HEK293 (cell line): ENCODE data around the gene IFNLR1.

Experiments used
- CTCF ChIA-PET: fragments of 350-600 bp; formaldehyde crosslinking; extraction: SDS; loops from one replicate; lab custom pipeline; 2021; ENCODE audit warnings: antibody characterized with exemption; lab: Yijun Ruan, JAX
- POLR2A ChIA-PET: fragments of 300-600 bp; formaldehyde crosslinking; extraction: SDS; loops from one replicate; lab custom pipeline; 2020; ENCODE audit warnings: antibody characterized with exemption, inconsistent platforms; lab: Yijun Ruan, JAX
- H3K27ac ChIP-seq: fragments of 200-500 bp; sonication (Bioruptor generic); 2 replicates; pipeline ENCODE4 v1.5.1; 2014; ENCODE audit warnings: low read depth, low read length, control low read depth, inconsistent platforms; ENCODE audit errors: extremely low read depth
- H3K36me3 ChIP-seq, 2 experiments: fragments of 200-500 bp in 1 of 2; sonication (Bioruptor generic) in 1 of 2; 1 replicate in 1 of 2; 2 replicates in 1 of 2; pipeline ENCODE4 v1.5.1; 2014 to 2017; ENCODE audit warnings: inconsistent platforms in 2 of 2, low read length in 2 of 2; ENCODE audit not compliant: control insufficient read depth in 2 of 2, insufficient read depth in 1 of 2
- H3K4me1 ChIP-seq: fragments of 200-500 bp; sonication (Bioruptor generic); 2 replicates; pipeline ENCODE4 v1.5.1; 2014; ENCODE audit warnings: mild to moderate bottlenecking, low read length, inconsistent platforms; ENCODE audit not compliant: control insufficient read depth, insufficient read depth
- H3K4me3 ChIP-seq: 2 replicates; pipeline ENCODE4 v1.5.1; 2011; ENCODE audit warnings: low read depth, mild to moderate bottlenecking, control low read depth, low read length, moderate library complexity
- H3K9me3 ChIP-seq: fragments of 200-500 bp; sonication (Bioruptor generic); 2 replicates; pipeline ENCODE4 v1.5.1; 2014; ENCODE audit warnings: low read depth, low read length, inconsistent platforms; ENCODE audit not compliant: control insufficient read depth, insufficient read depth
- EGR2 ChIP-seq: fragments of 450-650 bp; formaldehyde crosslinking; IDR thresholded peaks from 2 replicates; pipeline ENCODE4 v1.5.1; 2016; ENCODE audit warnings: low read depth, missing biosample characterization, missing genetic modification characterization
- HOXA7 ChIP-seq: sonication (generic); formaldehyde crosslinking; IDR thresholded peaks from 2 replicates; pipeline ENCODE4 v1.8.1; 2022; ENCODE audit warnings: missing genetic modification reagents, borderline replicate concordance
- KLF1 ChIP-seq: fragments of 450-650 bp; formaldehyde crosslinking; IDR thresholded peaks from 2 replicates; pipeline ENCODE4 v1.5.1; 2016; ENCODE audit warnings: missing biosample characterization, missing genetic modification characterization
- KLF16 ChIP-seq: fragments of 450-650 bp; formaldehyde crosslinking; IDR thresholded peaks from 2 replicates; pipeline ENCODE4 v1.5.1; 2017; ENCODE audit warnings: missing biosample characterization, missing genetic modification characterization
- KLF8 ChIP-seq: fragments of 450-650 bp; formaldehyde crosslinking; IDR thresholded peaks from 2 replicates; pipeline ENCODE4 v1.5.1; 2016; ENCODE audit warnings: missing biosample characterization, missing genetic modification characterization
- KLF9 ChIP-seq: fragments of 450-650 bp; formaldehyde crosslinking; IDR thresholded peaks from 2 replicates; pipeline ENCODE4 v1.5.1; 2016; ENCODE audit warnings: missing biosample characterization, missing genetic modification characterization, low read depth
- MEIS1 ChIP-seq: sonication (generic); formaldehyde crosslinking; IDR thresholded peaks from 2 replicates; pipeline ENCODE4 v1.8.1; 2022; ENCODE audit warnings: missing genetic modification reagents, mild to moderate bottlenecking, borderline replicate concordance
- OVOL3 ChIP-seq: fragments of 450-650 bp; formaldehyde crosslinking; IDR thresholded peaks from 2 replicates; pipeline ENCODE4 v1.5.1; 2016; ENCODE audit warnings: missing biosample characterization, missing genetic modification characterization
- REPIN1 ChIP-seq: fragments of 450-650 bp; formaldehyde crosslinking; IDR thresholded peaks from 2 replicates; pipeline ENCODE4 v1.5.1; 2017; ENCODE audit warnings: missing biosample characterization, missing genetic modification characterization, low read depth
- SCRT1 ChIP-seq: fragments of 450-650 bp; formaldehyde crosslinking; IDR thresholded peaks from 2 replicates; pipeline ENCODE4 v1.5.1; 2016; ENCODE audit warnings: missing biosample characterization, missing genetic modification characterization, borderline replicate concordance
- SETDB1 ChIP-seq: IDR thresholded peaks from one replicate; pipeline ENCODE4 v1.6.1; 2017; ENCODE audit warnings: mild to moderate bottlenecking, low read length, moderate library complexity, mixed read lengths; ENCODE audit not compliant: insufficient read length
- TCF7L2 ChIP-seq: IDR thresholded peaks from 2 replicates; pipeline ENCODE4 v1.6.1; 2011; ENCODE audit warnings: low read depth, mild to moderate bottlenecking, inconsistent platforms, low read length, moderate library complexity, borderline replicate concordance
- ZBTB20 ChIP-seq: fragments of 450-650 bp; formaldehyde crosslinking; IDR thresholded peaks from 2 replicates; pipeline ENCODE4 v1.5.1; 2016; ENCODE audit warnings: missing biosample characterization, missing genetic modification characterization
- ZBTB21 ChIP-seq: fragments of 450-650 bp; formaldehyde crosslinking; IDR thresholded peaks from 2 replicates; pipeline ENCODE4 v1.5.1; 2017; ENCODE audit warnings: missing biosample characterization, missing genetic modification characterization
- ZFHX2 ChIP-seq: fragments of 450-650 bp; formaldehyde crosslinking; conservative IDR thresholded peaks from 2 replicates; pipeline ENCODE4 v1.5.1; 2016; ENCODE audit warnings: missing biosample characterization, missing genetic modification characterization
- ZNF24 ChIP-seq: fragments of 450-650 bp; formaldehyde crosslinking; IDR thresholded peaks from 2 replicates; pipeline ENCODE4 v1.5.1; 2016; ENCODE audit warnings: missing biosample characterization, missing genetic modification characterization
- ZNF391 ChIP-seq: fragments of 450-650 bp; formaldehyde crosslinking; IDR thresholded peaks from 2 replicates; pipeline ENCODE4 v1.5.1; 2016; ENCODE audit warnings: low read depth, missing biosample characterization, missing genetic modification characterization, borderline replicate concordance
- ZNF416 ChIP-seq: fragments of 450-650 bp; formaldehyde crosslinking; IDR thresholded peaks from 2 replicates; pipeline ENCODE4 v1.5.1; 2016; ENCODE audit warnings: missing biosample characterization, missing genetic modification characterization
- ZNF423 ChIP-seq: fragments of 450-650 bp; formaldehyde crosslinking; IDR thresholded peaks from 2 replicates; pipeline ENCODE4 v1.5.1; 2016; ENCODE audit warnings: missing biosample characterization, missing genetic modification characterization
- ZNF426 ChIP-seq: fragments of 450-650 bp; formaldehyde crosslinking; IDR thresholded peaks from 2 replicates; pipeline ENCODE4 v1.5.1; 2017; ENCODE audit warnings: missing biosample characterization, missing genetic modification characterization, mild to moderate bottlenecking, inconsistent platforms, moderate library complexity
- ZNF501 ChIP-seq: fragments of 450-650 bp; formaldehyde crosslinking; IDR thresholded peaks from 2 replicates; pipeline ENCODE4 v1.5.1; 2016; ENCODE audit warnings: missing biosample characterization, missing genetic modification characterization
- ZNF530 ChIP-seq: fragments of 450-650 bp; formaldehyde crosslinking; IDR thresholded peaks from 2 replicates; pipeline ENCODE4 v1.5.1; 2016; ENCODE audit warnings: low read depth, missing biosample characterization, missing genetic modification characterization
- ZNF549 ChIP-seq: fragments of 450-650 bp; IDR thresholded peaks from 2 replicates; pipeline ENCODE4 v1.5.1; 2018; ENCODE audit warnings: missing biosample characterization, missing genetic modification characterization, mild to moderate bottlenecking, inconsistent platforms, moderate library complexity
- ZNF600 ChIP-seq: fragments of 450-650 bp; formaldehyde crosslinking; IDR thresholded peaks from 2 replicates; pipeline ENCODE4 v1.5.1; 2016; ENCODE audit warnings: missing biosample characterization, missing genetic modification characterization
- ZNF629 ChIP-seq: fragments of 450-650 bp; formaldehyde crosslinking; IDR thresholded peaks from 2 replicates; pipeline ENCODE4 v1.5.1; 2017; ENCODE audit warnings: missing biosample characterization, missing genetic modification characterization
- ZNF830 ChIP-seq: fragments of 450-650 bp; IDR thresholded peaks from 2 replicates; pipeline ENCODE4 v1.5.0; 2018; ENCODE audit warnings: missing biosample characterization, missing genetic modification characterization, low read depth, mild to moderate bottlenecking, moderate library complexity
- ZNF837 ChIP-seq: fragments of 450-650 bp; formaldehyde crosslinking; IDR thresholded peaks from 2 replicates; pipeline ENCODE4 v1.5.1; 2016; ENCODE audit warnings: missing biosample characterization, missing genetic modification characterization
- TF ChIP-seq, protein P1 (sequence below): fragments of 450-650 bp; IDR thresholded peaks from 2 replicates; pipeline ENCODE4 v1.5.1; 2018; ENCODE audit warnings: missing biosample characterization, mild to moderate bottlenecking, missing genetic modification characterization
- TF ChIP-seq, protein P2 (sequence below): fragments of 450-650 bp; formaldehyde crosslinking; IDR thresholded peaks from 2 replicates; pipeline ENCODE4 v1.5.1; 2016; ENCODE audit warnings: missing biosample characterization, missing genetic modification characterization
- TF ChIP-seq, protein P3 (sequence below): sonication (generic); formaldehyde crosslinking; IDR thresholded peaks from 2 replicates; pipeline ENCODE4 v1.8.1; 2022; ENCODE audit warnings: mild to moderate bottlenecking, moderate library complexity, missing genetic modification reagents
- TF ChIP-seq, protein P4 (sequence below): fragments of 450-650 bp; formaldehyde crosslinking; optimal IDR thresholded peaks from 2 replicates; pipeline ENCODE3; 2016; ENCODE audit warnings: missing biosample characterization, mild to moderate bottlenecking, missing genetic modification characterization
- TF ChIP-seq, protein P5 (sequence below): fragments of 450-650 bp; formaldehyde crosslinking; IDR thresholded peaks from 2 replicates; pipeline ENCODE4 v1.5.1; 2017; ENCODE audit warnings: missing biosample characterization, missing genetic modification characterization

IFNLR1 gene

DNA sequence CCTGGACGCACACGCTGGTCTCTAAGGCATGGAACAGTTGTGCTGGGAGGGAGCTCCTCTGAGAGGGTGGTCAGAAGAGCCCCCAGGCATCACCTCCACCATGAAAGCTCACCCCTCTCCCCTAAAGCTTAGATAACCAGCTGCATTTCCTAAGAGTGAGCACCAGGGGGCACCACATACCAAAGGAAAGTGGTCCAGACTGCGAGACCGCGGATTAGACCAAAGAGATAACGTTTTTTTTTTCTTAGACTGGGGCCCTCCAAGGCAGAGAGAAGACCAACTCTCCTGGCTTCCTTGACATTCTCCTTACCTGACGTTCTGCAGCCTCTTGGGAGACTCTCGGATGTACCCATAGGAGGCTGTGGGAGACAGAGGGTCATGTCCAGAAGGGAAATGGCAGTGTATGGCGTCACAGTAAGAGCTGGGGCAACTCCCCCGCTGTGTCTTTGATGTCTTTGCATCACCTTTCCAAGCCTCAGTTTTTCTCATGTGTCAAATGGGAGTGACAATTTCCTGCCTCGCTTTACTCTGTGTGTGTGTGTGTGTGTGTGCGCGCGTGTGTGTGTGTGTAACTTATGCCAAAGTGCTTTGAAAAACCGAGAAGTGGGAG is 12.3 kb upstream of the IFNLR1 start:
- ChIA-PET CTCF (interaction anchor here (0.6 to 11.6 kb wide), 64 partner anchors 9 to 1368 kb away, joined by 3 to 611 read pairs (median 4); partner anchors contain the start of genes GALE, GRHL3, IFNLR1 and NIPAL3), POLR2A (interaction anchor here (1.9 kb wide), 1 partner anchor 193 kb away, joined by 12 read pairs; no protein-coding TSS in a partner anchor)
- no peaks in the 10 kb centered on the region for H3K9me3 ChIP-seq
- no peaks in the 10 kb centered on the region for H3K36me3 ChIP-seq
- no peaks in the 10 kb centered on the region for H3K4me1 ChIP-seq
- H3K4me3 ChIP-seq = no peak overlapping the region
- H3K27ac ChIP-seq = no peak overlapping the region
- TF ChIP-seq REPIN1 (no peak), ZBTB21 (no peak), SCRT1 (tag by site-specific recombination) (no peak), SETDB1 (no peak), ZNF837 (tag by site-specific recombination) (no peak), ZNF600 (0 out of 2 replicates have a peak, but pooled peaks have one; percentile 19), EGR2 (tag by site-specific recombination) (no peak), ZNF501 (tag by site-specific recombination) (no peak), ZNF24 (tag by site-specific recombination) (no peak), ZNF426 (tag by site-specific recombination) (no peak), TCF7L2 (no peak; the same call in 1 of the 2 replicates), OVOL3 (no peak), KLF16 (tag by site-specific recombination) (no peak), ZNF416 (tag by site-specific recombination) (no peak), KLF9 (tag by site-specific recombination) (no peak), ZNF530 (tag by site-specific recombination) (no peak), ZNF391 (tag by site-specific recombination) (no peak), ZFHX2 (tag by site-specific recombination) (no peak), KLF1 (tag by site-specific recombination) (no peak), ZNF549 (tag by site-specific recombination) (no peak), ZNF423 (tag by site-specific recombination) (no peak), HOXA7 (CRISPR knock-in tag) (no peak), ZNF830 (no peak), MEIS1 (no peak), ZNF629 (tag by site-specific recombination) (no peak; the same call in 1 of the 2 replicates), ZBTB20 (tag by site-specific recombination) (no peak), KLF8 (tag by site-specific recombination) (no peak)
- TF ChIP-seq, protein P1, sequence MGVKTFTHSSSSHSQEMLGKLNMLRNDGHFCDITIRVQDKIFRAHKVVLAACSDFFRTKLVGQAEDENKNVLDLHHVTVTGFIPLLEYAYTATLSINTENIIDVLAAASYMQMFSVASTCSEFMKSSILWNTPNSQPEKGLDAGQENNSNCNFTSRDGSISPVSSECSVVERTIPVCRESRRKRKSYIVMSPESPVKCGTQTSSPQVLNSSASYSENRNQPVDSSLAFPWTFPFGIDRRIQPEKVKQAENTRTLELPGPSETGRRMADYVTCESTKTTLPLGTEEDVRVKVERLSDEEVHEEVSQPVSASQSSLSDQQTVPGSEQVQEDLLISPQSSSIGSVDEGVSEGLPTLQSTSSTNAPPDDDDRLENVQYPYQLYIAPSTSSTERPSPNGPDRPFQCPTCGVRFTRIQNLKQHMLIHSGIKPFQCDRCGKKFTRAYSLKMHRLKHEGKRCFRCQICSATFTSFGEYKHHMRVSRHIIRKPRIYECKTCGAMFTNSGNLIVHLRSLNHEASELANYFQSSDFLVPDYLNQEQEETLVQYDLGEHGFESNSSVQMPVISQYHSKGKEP (tag by site-specific recombination) = no peak
- TF ChIP-seq, protein P2, sequence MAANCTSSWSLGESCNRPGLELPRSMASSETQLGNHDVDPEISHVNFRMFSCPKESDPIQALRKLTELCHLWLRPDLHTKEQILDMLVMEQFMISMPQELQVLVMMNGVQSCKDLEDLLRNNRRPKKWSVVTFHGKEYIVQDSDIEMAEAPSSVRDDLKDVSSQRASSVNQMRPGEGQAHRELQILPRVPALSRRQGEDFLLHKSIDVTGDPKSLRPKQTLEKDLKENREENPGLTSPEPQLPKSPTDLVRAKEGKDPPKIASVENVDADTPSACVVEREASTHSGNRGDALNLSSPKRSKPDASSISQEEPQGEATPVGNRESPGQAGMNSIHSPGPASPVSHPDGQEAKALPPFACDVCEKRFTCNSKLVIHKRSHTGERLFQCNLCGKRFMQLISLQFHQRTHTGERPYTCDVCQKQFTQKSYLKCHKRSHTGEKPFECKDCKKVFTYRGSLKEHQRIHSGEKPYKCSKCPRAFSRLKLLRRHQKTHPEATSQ (tag by site-specific recombination) = no peak
- TF ChIP-seq, protein P3, sequence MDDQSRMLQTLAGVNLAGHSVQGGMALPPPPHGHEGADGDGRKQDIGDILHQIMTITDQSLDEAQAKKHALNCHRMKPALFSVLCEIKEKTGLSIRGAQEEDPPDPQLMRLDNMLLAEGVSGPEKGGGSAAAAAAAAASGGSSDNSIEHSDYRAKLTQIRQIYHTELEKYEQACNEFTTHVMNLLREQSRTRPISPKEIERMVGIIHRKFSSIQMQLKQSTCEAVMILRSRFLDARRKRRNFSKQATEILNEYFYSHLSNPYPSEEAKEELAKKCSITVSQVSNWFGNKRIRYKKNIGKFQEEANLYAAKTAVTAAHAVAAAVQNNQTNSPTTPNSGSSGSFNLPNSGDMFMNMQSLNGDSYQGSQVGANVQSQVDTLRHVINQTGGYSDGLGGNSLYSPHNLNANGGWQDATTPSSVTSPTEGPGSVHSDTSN (CRISPR knock-in tag) = no peak
- TF ChIP-seq, protein P4, sequence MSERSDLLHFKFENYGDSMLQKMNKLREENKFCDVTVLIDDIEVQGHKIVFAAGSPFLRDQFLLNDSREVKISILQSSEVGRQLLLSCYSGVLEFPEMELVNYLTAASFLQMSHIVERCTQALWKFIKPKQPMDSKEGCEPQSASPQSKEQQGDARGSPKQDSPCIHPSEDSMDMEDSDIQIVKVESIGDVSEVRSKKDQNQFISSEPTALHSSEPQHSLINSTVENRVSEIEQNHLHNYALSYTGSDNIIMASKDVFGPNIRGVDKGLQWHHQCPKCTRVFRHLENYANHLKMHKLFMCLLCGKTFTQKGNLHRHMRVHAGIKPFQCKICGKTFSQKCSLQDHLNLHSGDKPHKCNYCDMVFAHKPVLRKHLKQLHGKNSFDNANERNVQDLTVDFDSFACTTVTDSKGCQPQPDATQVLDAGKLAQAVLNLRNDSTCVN (tag by site-specific recombination) = peak; percentile 33
- TF ChIP-seq, protein P5, sequence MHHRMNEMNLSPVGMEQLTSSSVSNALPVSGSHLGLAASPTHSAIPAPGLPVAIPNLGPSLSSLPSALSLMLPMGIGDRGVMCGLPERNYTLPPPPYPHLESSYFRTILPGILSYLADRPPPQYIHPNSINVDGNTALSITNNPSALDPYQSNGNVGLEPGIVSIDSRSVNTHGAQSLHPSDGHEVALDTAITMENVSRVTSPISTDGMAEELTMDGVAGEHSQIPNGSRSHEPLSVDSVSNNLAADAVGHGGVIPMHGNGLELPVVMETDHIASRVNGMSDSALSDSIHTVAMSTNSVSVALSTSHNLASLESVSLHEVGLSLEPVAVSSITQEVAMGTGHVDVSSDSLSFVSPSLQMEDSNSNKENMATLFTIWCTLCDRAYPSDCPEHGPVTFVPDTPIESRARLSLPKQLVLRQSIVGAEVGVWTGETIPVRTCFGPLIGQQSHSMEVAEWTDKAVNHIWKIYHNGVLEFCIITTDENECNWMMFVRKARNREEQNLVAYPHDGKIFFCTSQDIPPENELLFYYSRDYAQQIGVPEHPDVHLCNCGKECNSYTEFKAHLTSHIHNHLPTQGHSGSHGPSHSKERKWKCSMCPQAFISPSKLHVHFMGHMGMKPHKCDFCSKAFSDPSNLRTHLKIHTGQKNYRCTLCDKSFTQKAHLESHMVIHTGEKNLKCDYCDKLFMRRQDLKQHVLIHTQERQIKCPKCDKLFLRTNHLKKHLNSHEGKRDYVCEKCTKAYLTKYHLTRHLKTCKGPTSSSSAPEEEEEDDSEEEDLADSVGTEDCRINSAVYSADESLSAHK = no peak
